ENCODE measurements around the gene APBA2.
"Not testable (repeated sequence)": the region's sequence is repeated elsewhere in the genome, so short reads cannot be mapped to it uniquely, and the experiment has no call there.

Gene APBA2

GRCh38 chr15:29143293-29143692, 257.5 kb downstream of the APBA2 start:
- no peak for DNase-seq

GRCh38 chr15:29143909-29144635, 258.3 kb downstream of the APBA2 start:
- no peak for DNase-seq

- DNase-seq, result no peak
Observed at GRCh38 chr15:29149738-29150075, 263.9 kb downstream of the APBA2 start.

- no peak for DNase-seq
Observed at GRCh38 chr15:29150515-29151483, 265.0 kb downstream of the APBA2 start.

GRCh38 chr15:29151484-29151857, 265.7 kb downstream of the APBA2 start:
- DNase-seq, result no peak

- DNase-seq, result no peak
Observed at GRCh38 chr15:29156521-29156920, 270.7 kb downstream of the APBA2 start.

- no peak for DNase-seq
Observed at GRCh38 chr15:29159771-29160455, 274.1 kb downstream of the APBA2 start.

- no peak for DNase-seq
Observed at GRCh38 chr15:29162411-29162810, 276.6 kb downstream of the APBA2 start.

- not testable (repeated sequence) for DNase-seq
Observed at GRCh38 chr15:29167122-29167521, 281.3 kb downstream of the APBA2 start.
